GM23338 (cell line): ENCODE measurements around the gene HLCS.

ENCODE experiments used
- POLR2AphosphoS5 ChIP-seq: IDR thresholded peaks from 2 replicates; pipeline ENCODE4 v1.6.1; 2016; ENCODE audit warnings: antibody characterized with exemption, low read depth
- ZNF114 ChIP-seq: fragments of 250-450 bp; sonication (Bioruptor Pico); IDR thresholded peaks from 2 replicates; pipeline ENCODE4 v1.5.0; 2020; ENCODE audit warnings: mild to moderate bottlenecking, moderate library complexity
- TF ChIP-seq, protein P1 (sequence below), 2 experiments: fragments of 200-600 bp in 1 of 2; sonication (generic) in 1 of 2; conservative IDR thresholded peaks; 2 replicates each; pipeline versions ENCODE4 v1.5.1 to v1.6.1; 2016 to 2017; ENCODE audit warnings: antibody characterized with exemption in 2 of 2, low read depth in 2 of 2, mild to moderate bottlenecking in 2 of 2, moderate library complexity in 1 of 2
- TF ChIP-seq, protein P2 (sequence below): IDR thresholded peaks from one replicate; pipeline ENCODE4 v1.6.1; 2018; ENCODE audit warnings: antibody characterized with exemption; ENCODE audit not compliant: unreplicated experiment

DNA sequence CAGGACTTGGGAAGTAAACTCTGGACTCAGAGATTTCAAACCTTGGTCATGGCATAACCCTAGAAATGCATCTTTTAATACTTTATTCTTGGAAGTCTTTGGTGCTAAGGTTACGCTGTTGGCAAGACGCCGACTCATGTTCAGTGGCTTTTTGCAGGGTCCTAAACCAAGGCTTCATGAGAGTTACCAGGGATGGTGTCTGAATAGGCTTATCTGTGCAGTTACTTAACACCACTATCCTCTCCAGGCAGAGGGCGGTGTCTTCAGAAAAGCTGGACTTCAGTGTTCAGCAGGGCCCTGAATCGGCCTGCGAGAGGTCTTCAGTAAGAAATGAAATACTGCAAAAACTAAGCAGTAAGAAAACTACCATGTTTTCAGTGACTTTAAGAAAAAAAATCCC, 209.3 kb downstream of the HLCS start:
- TF ChIP-seq, protein P1, sequence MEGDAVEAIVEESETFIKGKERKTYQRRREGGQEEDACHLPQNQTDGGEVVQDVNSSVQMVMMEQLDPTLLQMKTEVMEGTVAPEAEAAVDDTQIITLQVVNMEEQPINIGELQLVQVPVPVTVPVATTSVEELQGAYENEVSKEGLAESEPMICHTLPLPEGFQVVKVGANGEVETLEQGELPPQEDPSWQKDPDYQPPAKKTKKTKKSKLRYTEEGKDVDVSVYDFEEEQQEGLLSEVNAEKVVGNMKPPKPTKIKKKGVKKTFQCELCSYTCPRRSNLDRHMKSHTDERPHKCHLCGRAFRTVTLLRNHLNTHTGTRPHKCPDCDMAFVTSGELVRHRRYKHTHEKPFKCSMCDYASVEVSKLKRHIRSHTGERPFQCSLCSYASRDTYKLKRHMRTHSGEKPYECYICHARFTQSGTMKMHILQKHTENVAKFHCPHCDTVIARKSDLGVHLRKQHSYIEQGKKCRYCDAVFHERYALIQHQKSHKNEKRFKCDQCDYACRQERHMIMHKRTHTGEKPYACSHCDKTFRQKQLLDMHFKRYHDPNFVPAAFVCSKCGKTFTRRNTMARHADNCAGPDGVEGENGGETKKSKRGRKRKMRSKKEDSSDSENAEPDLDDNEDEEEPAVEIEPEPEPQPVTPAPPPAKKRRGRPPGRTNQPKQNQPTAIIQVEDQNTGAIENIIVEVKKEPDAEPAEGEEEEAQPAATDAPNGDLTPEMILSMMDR (conservative IDR thresholded peaks at IDR 0.05; ENCODE audit: low read depth in 2 of 2): peak in 1 of 2 experiments; percentile 19; a peak in 1 of 4 replicates
- TF ChIP-seq POLR2AphosphoS5 (no peak), ZNF114 (CRISPR knock-in tag) (no peak)
- TF ChIP-seq, protein P2, sequence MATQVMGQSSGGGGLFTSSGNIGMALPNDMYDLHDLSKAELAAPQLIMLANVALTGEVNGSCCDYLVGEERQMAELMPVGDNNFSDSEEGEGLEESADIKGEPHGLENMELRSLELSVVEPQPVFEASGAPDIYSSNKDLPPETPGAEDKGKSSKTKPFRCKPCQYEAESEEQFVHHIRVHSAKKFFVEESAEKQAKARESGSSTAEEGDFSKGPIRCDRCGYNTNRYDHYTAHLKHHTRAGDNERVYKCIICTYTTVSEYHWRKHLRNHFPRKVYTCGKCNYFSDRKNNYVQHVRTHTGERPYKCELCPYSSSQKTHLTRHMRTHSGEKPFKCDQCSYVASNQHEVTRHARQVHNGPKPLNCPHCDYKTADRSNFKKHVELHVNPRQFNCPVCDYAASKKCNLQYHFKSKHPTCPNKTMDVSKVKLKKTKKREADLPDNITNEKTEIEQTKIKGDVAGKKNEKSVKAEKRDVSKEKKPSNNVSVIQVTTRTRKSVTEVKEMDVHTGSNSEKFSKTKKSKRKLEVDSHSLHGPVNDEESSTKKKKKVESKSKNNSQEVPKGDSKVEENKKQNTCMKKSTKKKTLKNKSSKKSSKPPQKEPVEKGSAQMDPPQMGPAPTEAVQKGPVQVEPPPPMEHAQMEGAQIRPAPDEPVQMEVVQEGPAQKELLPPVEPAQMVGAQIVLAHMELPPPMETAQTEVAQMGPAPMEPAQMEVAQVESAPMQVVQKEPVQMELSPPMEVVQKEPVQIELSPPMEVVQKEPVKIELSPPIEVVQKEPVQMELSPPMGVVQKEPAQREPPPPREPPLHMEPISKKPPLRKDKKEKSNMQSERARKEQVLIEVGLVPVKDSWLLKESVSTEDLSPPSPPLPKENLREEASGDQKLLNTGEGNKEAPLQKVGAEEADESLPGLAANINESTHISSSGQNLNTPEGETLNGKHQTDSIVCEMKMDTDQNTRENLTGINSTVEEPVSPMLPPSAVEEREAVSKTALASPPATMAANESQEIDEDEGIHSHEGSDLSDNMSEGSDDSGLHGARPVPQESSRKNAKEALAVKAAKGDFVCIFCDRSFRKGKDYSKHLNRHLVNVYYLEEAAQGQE: no peak
